ENCODE results near the gene DYNLT1.

DNA sequence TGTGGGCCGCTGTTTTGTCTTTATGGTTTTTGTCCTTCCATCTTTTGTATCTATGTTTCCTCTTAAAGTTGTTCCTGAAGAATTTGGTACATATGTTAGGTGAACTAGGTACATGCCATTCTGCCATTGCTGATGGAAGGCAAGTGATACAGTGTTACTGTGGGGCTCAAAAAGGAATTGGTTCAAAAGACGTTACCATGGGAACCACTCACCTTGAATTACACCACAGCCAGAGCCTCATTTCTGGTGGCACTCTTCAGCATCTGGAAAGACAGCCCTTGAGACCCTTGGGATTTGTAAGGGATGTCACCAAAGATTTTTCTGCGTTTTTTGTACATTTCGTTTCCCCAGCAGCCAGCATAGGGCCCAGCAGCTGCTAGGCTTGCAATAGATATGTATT is 52.7 kb downstream of the DYNLT1 start:
- TF ChIP-seq CHD2 (IDR thresholded peaks at IDR 0.05; ENCODE audit: low read length, partially characterized antibody) (no peak), CEBPB (IDR thresholded peaks at IDR 0.05) (no peak), JUN (IDR thresholded peaks at IDR 0.05) (no peak), RCOR1 (IDR thresholded peaks at IDR 0.05; ENCODE audit: low read depth, low read length) (no peak), ELK1 (IDR thresholded peaks at IDR 0.05; ENCODE audit: low read depth, low read length) (no peak), POLR2A (IDR thresholded peaks at IDR 0.05; ENCODE audit: low read length) (no peak), MAX (IDR thresholded peaks at IDR 0.05) (no peak), CTCF (IDR thresholded peaks at IDR 0.05) (no peak)
- TF ChIP-seq, protein P1, sequence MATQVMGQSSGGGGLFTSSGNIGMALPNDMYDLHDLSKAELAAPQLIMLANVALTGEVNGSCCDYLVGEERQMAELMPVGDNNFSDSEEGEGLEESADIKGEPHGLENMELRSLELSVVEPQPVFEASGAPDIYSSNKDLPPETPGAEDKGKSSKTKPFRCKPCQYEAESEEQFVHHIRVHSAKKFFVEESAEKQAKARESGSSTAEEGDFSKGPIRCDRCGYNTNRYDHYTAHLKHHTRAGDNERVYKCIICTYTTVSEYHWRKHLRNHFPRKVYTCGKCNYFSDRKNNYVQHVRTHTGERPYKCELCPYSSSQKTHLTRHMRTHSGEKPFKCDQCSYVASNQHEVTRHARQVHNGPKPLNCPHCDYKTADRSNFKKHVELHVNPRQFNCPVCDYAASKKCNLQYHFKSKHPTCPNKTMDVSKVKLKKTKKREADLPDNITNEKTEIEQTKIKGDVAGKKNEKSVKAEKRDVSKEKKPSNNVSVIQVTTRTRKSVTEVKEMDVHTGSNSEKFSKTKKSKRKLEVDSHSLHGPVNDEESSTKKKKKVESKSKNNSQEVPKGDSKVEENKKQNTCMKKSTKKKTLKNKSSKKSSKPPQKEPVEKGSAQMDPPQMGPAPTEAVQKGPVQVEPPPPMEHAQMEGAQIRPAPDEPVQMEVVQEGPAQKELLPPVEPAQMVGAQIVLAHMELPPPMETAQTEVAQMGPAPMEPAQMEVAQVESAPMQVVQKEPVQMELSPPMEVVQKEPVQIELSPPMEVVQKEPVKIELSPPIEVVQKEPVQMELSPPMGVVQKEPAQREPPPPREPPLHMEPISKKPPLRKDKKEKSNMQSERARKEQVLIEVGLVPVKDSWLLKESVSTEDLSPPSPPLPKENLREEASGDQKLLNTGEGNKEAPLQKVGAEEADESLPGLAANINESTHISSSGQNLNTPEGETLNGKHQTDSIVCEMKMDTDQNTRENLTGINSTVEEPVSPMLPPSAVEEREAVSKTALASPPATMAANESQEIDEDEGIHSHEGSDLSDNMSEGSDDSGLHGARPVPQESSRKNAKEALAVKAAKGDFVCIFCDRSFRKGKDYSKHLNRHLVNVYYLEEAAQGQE (IDR thresholded peaks at IDR 0.05) = no peak

All from A549 (cell line).